ENCODE data around the gene FBXO22. TPM values are rescaled to one million over a fixed set of nuclear protein-coding genes. Genes with fewer than 3 reads are reported as not detected.
"Not testable (repeated sequence)": the region's sequence is repeated elsewhere in the genome, so short reads cannot be mapped to it uniquely, and the experiment has no call there.

Gene FBXO22
- total RNA-seq, 1 donor from 2014 or later: 49.4 TPM

DNA sequence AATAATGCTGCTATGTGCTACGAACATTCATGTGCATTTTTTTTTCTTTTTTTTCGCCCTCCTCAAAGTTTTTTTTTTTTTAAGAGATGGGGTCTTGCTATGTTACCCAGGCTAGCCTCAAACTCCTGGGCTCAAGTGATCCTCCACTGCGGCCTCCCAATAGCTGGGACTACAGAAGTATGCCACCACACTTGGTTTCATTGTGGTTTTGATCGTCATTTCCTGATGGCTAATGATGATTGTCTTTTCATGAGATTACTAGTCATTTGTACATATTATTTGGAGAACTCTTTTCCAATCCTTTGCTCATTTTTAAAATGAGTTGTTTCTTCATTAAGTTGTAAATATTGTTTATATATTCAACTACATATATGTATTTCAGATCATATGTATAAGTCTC is 48.8 kb downstream of the FBXO22 start:
- no peak for DNase-seq (ENCODE audit: low spot score)
- no peak overlapping the region for H3K4me3 Mint-ChIP-seq
- H3K27me3 Mint-ChIP-seq (ENCODE audit: insufficient read depth): peaks cover 47% of the 10 kb centered on the region
- no peaks in the 10 kb centered on the region for H3K4me1 Mint-ChIP-seq (ENCODE audit: low read depth)
- intact Hi-C loops (cut with micrococcal nuclease): no loop called here
- no peaks in the 10 kb centered on the region for H3K36me3 Mint-ChIP-seq (ENCODE audit: low read depth)
- no peak overlapping the region for H3K27ac Mint-ChIP-seq
- no peaks in the 10 kb centered on the region for H3K9me3 Mint-ChIP-seq

DNA sequence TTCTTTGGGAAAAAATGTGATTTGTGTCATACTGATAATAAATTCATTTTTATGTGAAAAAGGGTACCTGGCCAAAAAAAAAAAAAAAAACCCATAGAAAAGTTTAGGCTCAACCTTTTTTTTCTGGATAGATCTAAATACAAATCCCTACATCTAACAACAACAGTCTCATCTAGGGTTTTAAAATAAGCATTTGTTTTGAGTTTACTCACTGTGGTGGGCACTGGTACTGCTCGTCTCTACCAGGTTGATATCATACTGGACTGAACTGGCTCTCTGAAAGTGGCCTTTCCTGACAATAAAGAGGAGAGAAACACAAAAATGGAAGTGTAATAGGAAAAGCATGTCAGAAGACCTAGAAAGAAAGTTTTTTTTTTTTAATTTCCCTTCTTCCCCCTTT is 52.0 kb downstream of the FBXO22 start:
- Mint-ChIP-seq H3K27me3 (ENCODE audit: insufficient read depth) (peaks cover 44% of the 10 kb centered on the region), H3K9me3 (no peaks in the 10 kb centered on the region), H3K36me3 (ENCODE audit: low read depth) (no peaks in the 10 kb centered on the region), H3K4me1 (ENCODE audit: low read depth) (no peaks in the 10 kb centered on the region), H3K27ac (no peak overlapping the region), H3K4me3 (no peak overlapping the region)
- intact Hi-C loops (cut with micrococcal nuclease): no loop called here
- DNase-seq (ENCODE audit: low spot score): no peak

- H3K9me3 Mint-ChIP-seq: no peaks in the 10 kb centered on the region
Measured at GRCh38 chr15:75961331-75961730, 57.7 kb downstream of the FBXO22 start.

DNA sequence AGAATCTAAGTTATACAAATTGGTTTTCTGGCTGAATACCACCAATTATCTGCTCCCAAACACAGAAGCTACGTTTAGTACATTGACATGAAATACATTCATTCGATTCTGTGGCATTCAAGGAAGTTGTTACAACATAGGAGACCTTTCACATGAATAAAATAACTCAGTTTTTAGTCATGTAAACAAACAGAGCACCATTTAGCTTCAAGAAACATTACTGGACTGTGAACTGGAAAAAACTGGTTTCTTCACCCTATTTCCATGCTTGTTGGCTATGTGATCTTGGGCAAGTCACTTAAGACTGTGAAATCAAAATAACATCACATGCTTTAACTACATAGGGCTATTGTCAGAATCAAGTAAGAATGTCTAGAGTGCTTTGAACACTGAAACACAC is 62.4 kb downstream of the FBXO22 start:
- Mint-ChIP-seq H3K4me1 (ENCODE audit: low read depth) (no peaks in the 10 kb centered on the region), H3K36me3 (ENCODE audit: low read depth) (no peaks in the 10 kb centered on the region), H3K27ac (no peak overlapping the region), H3K4me3 (no peak overlapping the region), H3K27me3 (ENCODE audit: insufficient read depth) (peaks cover 7% of the 10 kb centered on the region), H3K9me3 (no peaks in the 10 kb centered on the region)
- no peak for DNase-seq (ENCODE audit: low spot score)
- intact Hi-C loops (cut with micrococcal nuclease): no loop called here

More at GRCh38 chr15:75961331-75961730, 57.7 kb downstream of the FBXO22 start:
- no peak for DNase-seq (ENCODE audit: low spot score)
- H3K36me3 Mint-ChIP-seq (ENCODE audit: low read depth): no peaks in the 10 kb centered on the region
- H3K4me1 Mint-ChIP-seq (ENCODE audit: low read depth): no peaks in the 10 kb centered on the region
- no peak overlapping the region for H3K27ac Mint-ChIP-seq
- H3K4me3 Mint-ChIP-seq: no peak overlapping the region
- intact Hi-C loops (cut with micrococcal nuclease): no loop called here
- peaks cover 11% of the 10 kb centered on the region for H3K27me3 Mint-ChIP-seq (ENCODE audit: insufficient read depth)

DNA sequence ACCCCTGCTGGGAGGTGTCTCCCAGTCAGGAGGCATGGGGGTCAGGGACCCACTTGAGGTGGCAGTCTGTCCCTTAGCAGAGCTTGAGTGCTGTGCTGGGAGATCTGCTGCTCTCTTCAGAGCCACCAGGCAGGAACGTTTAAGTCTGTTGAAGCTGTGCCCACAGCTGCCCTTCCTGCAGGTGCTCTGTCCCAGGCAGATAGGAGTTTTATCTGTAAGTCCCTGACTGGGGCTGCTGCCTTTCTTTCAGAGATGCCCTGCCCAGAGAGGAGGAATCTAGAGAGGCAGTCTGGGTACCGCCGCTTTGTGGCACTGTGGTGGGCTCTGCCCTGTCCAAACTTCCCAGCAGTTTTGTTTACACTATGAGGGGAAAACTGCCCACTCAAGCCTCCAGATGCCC is 73.1 kb downstream of the FBXO22 start:
- H3K27ac Mint-ChIP-seq; H3K4me3 Mint-ChIP-seq; DNase-seq (ENCODE audit: low spot score); H3K4me1 Mint-ChIP-seq (ENCODE audit: low read depth); H3K36me3 Mint-ChIP-seq (ENCODE audit: low read depth); intact Hi-C loops (cut with micrococcal nuclease); H3K9me3 Mint-ChIP-seq: not testable (repeated sequence)
- peaks cover 43% of the 10 kb centered on the region for H3K27me3 Mint-ChIP-seq (ENCODE audit: insufficient read depth)

DNA sequence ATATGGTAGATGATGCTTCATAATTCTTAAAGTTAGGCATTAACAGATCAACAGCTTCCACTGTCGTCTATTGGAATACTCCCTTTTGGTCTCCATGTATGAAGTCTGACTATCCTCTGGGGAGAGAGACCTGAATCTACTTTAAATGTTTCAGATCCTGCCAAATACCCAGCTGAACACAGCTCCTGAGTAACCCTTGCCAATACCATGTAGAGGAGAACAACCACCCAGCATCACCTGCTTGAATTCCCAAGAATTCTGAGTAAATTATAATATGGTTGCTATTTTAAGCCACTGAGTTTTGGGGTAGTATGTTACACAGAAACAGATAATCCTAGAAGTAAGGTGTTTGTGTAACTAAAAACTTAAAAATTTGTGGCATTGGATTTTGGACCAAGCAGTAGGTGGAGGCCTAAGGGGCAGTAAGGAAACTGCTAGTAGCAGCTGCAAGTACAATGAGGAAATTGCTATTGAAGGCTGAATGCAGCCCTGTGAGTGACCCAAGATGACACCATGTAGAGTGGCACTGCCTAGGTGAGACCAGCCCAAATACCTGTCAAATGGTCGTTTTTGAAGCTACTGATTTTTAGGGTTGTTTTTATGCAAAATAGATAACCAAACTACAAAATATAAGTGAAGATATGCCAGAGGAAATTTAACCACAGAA is 77.6 kb downstream of the FBXO22 start:
- intact Hi-C loops (cut with micrococcal nuclease): no loop called here
- no peak for DNase-seq (ENCODE audit: low spot score)
- Mint-ChIP-seq H3K27me3 (ENCODE audit: insufficient read depth) (peaks cover 37% of the 10 kb centered on the region), H3K9me3 (no peaks in the 10 kb centered on the region), H3K27ac (no peak overlapping the region), H3K4me1 (ENCODE audit: low read depth) (no peaks in the 10 kb centered on the region), H3K4me3 (no peak overlapping the region), H3K36me3 (ENCODE audit: low read depth) (no peaks in the 10 kb centered on the region)

- Mint-ChIP-seq H3K4me1 (ENCODE audit: low read depth) (no peaks in the 10 kb centered on the region), H3K27ac (no peak overlapping the region), H3K9me3 (no peaks in the 10 kb centered on the region), H3K27me3 (ENCODE audit: insufficient read depth) (peaks cover 44% of the 10 kb centered on the region), H3K4me3 (no peak overlapping the region), H3K36me3 (ENCODE audit: low read depth) (no peaks in the 10 kb centered on the region)
- intact Hi-C loops (cut with micrococcal nuclease): no loop called here
- no peak for DNase-seq (ENCODE audit: low spot score)
Measured at GRCh38 chr15:75982468-75982867, 78.8 kb downstream of the FBXO22 start.

DNA sequence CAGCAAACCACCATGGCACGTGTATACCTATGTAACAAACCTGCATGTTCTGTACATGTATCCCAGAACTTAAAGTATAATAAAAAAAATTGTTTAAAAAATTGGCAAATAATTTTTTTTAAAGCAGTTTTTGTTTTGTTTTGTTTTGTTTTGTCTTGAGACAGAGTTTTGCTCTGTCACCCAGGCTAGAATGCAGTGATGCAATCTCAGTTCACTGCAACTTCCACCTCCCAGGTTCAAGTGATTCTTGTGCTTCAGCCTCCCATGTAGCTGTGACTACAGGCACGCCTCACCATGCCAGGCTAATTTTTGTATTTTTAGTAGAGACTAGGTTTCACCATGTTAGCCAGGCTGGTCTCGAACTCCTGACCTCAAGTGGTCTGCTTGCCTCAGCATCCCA is 81.0 kb downstream of the FBXO22 start:
- H3K4me1 Mint-ChIP-seq (ENCODE audit: low read depth); DNase-seq (ENCODE audit: low spot score); H3K36me3 Mint-ChIP-seq (ENCODE audit: low read depth); H3K27ac Mint-ChIP-seq; H3K4me3 Mint-ChIP-seq; intact Hi-C loops (cut with micrococcal nuclease); H3K9me3 Mint-ChIP-seq: not testable (repeated sequence)
- peaks cover 38% of the 10 kb centered on the region for H3K27me3 Mint-ChIP-seq (ENCODE audit: insufficient read depth)

GRCh38 chr15:75985971-75986370 is 82.3 kb downstream of the FBXO22 start:
- Mint-ChIP-seq H3K9me3 (no peaks in the 10 kb centered on the region), H3K27me3 (ENCODE audit: insufficient read depth) (peaks cover 32% of the 10 kb centered on the region), H3K27ac (no peak overlapping the region), H3K4me1 (ENCODE audit: low read depth) (no peaks in the 10 kb centered on the region), H3K36me3 (ENCODE audit: low read depth) (no peaks in the 10 kb centered on the region), H3K4me3 (no peak overlapping the region)
- intact Hi-C loops (cut with micrococcal nuclease): no loop called here
- DNase-seq (ENCODE audit: low spot score): no peak

DNA sequence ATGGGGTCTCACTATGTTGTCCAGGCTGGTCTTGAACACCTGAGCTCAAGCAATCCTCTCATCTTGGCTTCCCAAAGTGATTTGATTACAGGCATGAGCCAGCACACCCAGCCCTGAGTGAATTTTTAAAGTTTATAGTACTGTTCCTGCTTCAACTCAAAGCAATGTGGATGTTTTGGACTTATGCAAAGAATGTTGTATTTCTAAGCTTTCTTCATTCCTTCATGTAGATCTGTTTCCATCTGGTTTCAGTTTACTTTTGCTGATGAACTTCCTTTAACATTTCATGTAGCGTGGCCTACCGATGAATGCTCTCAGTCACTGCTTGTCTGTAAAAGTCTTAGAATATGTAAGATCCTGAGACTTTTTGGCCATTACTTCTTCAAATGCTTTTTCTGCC is 85.4 kb downstream of the FBXO22 start:
- H3K4me1 Mint-ChIP-seq (ENCODE audit: low read depth): no peaks in the 10 kb centered on the region
- H3K27me3 Mint-ChIP-seq (ENCODE audit: insufficient read depth): peaks cover 19% of the 10 kb centered on the region
- no peak overlapping the region for H3K4me3 Mint-ChIP-seq
- no peak for DNase-seq (ENCODE audit: low spot score)
- intact Hi-C loops (cut with micrococcal nuclease): no loop called here
- H3K36me3 Mint-ChIP-seq (ENCODE audit: low read depth): no peaks in the 10 kb centered on the region
- no peak overlapping the region for H3K27ac Mint-ChIP-seq
- H3K9me3 Mint-ChIP-seq: no peaks in the 10 kb centered on the region

GRCh38 chr15:75989875-75990274 is 86.2 kb downstream of the FBXO22 start:
- intact Hi-C loops (cut with micrococcal nuclease): no loop called here
- Mint-ChIP-seq H3K4me1 (ENCODE audit: low read depth) (no peaks in the 10 kb centered on the region), H3K27me3 (ENCODE audit: insufficient read depth) (peaks cover 22% of the 10 kb centered on the region), H3K4me3 (no peak overlapping the region), H3K9me3 (no peaks in the 10 kb centered on the region), H3K36me3 (ENCODE audit: low read depth) (no peaks in the 10 kb centered on the region), H3K27ac (no peak overlapping the region)
- no peak for DNase-seq (ENCODE audit: low spot score)

Other genes starting within 250 kb of the FBXO22 start
- gene CSPG4, start 191.0 kb upstream of the FBXO22 start, total RNA-seq: not detected in 2 replicates
- gene UBE2Q2, start 60.4 kb upstream of the FBXO22 start, total RNA-seq: 20.5 and 20.9 TPM in 2 replicates
- not detected in 2 replicates for gene NRG4, start 108.5 kb downstream of the FBXO22 start, total RNA-seq
- 0.10 and 0.16 TPM in 2 replicates for gene TMEM266, start 156.1 kb downstream of the FBXO22 start, total RNA-seq

All from activated T-helper 1 cell treated with anti-CD3 and anti-CD28 coated beads, Interleukin-12 subunit alpha, Interleukin-12 subunit beta, Interleukin-2, Interleukin-4 antibody, amounts not matched to agents 30 ng/mL and 10 ng/mL and 1 ng/mL, durations not matched to agents 14 hours and 24 hours and 36 hours (primary cell).